Measurements from ENCODE around the gene PPP1R9A.
A peak's percentile ranks its signal among the peaks of the same experiment; 100 is the strongest.

Gene PPP1R9A

DNA sequence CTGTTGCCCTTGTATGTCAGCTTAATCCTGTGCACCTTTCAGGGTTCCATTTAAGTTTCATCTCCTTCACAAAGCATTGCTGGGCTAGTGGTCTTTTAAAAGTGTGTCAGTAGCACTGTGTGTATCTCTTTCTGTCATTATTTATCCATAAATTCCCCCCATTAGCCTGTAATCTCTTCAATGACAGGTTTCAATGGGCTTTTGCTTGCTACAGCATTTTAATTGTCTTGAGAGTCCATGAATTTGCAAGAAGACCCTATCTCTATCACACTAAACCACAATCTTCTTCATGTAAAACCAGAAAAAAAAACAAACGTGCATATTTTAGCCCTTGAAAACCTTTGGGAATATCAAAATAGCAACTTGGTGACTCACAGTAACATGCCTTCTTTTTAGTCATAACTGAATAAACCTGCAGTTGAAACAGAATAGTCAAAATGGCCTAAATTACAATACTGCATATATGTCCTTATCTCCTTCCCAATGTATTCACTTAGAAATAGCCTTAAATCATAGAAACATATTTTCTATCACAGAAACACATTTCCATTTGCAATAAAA, 298.4 kb downstream of the PPP1R9A start:
- DNase-seq (ENCODE audit: low spot score) = no peak

DNA sequence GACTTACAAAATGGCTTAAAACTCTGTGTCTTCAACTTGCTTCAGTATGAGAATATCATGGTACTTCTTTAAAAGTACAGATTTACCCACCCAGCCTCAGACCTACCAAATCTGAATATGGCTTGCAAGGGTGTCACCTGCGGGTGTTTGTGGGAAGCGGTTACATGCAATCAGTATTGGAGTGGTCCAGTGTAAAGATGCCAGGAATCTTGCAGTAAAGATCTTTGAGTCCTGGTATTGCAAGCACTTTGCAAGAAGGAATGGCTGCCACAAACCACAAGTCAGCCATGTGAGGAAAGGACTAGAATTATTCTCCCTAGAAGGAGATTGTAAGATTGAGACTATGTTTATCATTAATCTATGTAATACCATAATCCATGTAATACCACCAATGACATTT, 301.9 kb downstream of the PPP1R9A start:
- DNase-seq (ENCODE audit: low spot score) = no peak

DNA sequence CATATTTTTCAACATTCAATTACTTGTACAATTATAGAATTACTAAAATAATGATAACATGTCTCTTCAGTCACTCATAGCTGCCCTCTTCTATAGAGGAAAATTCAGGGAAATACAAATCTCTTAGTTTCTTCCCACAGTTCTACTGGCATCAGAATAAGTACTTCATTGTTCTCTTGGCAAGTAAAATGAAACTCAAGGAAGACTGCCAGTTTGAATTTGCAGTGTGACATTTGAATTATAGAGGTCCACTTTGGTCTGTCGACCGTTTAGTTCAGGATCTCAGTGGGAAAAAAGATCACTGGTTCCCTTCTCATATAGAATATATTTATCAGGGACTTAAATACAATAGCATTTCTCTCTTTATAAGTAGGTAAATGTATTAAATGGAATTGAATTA, 302.4 kb downstream of the PPP1R9A start:
- no peak for DNase-seq (ENCODE audit: low spot score)

DNA sequence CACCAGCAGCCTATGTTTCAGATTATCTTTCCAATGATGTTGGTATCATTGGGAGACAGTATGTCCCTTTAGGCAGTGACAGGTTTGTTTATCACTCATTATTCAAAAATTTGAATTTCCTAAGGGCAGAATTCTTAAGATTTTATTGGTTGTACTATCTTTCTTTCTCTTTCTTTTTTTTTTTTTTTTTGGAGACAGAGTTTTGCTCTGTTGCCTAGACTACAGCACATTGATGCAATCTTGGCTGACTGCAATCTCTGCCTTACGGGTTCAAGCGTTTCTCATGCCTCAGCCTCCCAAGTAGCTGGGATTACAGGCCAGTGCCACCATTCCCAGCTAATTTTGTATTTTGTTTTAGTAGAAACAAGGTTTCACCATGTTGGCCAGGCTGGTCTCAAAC, 305.8 kb downstream of the PPP1R9A start:
- no peak for DNase-seq (ENCODE audit: low spot score)

DNA sequence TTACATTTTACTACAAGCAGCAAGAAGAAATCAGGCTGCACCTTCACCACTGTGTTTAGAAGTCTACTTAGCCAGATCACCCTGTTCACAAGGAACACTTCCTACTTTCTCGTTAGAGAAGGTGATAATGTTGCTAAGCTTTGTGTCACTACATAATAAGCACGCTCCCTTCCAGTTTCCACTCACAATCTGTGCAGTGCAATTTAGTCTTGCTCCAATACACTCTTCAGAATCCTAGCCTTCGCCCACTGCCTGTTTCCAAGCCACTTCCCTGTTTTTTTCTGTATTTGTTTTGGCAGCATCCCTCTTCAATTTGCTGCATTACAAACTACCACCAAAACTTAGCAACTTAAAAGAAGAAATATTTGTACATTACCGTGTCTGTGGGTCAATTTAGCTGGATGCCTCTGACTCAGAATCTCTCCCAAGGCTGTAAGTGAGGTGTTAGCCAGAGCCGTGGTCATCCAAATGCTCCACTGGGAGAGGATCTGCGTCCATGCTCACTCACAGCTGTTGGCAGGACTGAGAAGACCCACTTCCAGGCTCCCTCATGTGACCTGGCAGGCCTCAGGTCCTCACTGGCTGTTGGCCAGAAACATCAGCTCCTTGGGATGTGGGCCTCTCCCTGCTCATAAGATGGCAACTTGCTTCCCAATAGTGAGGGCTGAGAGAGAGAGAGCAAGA, 306.6 kb downstream of the PPP1R9A start:
- DNase-seq (ENCODE audit: low spot score) = no peak

DNA sequence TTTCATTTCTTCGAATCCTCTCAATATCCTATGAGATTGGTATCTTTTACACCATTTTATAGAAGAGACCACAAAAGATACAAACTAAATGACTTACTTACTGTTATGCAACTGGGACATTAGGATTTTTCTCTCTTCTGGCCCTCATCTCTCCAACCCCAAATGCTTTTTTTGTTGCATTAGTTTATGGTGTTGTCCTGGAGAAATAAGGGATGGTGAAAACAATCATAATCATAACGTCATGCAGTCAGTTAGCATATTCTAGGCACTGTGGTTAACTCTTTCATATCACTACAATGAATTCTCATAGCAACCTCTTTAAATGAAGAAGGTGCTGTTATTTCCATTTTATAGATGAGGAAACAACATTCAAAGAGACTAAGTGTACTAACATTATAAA, 312.3 kb downstream of the PPP1R9A start:
- DNase-seq (ENCODE audit: low spot score) = no peak

DNA sequence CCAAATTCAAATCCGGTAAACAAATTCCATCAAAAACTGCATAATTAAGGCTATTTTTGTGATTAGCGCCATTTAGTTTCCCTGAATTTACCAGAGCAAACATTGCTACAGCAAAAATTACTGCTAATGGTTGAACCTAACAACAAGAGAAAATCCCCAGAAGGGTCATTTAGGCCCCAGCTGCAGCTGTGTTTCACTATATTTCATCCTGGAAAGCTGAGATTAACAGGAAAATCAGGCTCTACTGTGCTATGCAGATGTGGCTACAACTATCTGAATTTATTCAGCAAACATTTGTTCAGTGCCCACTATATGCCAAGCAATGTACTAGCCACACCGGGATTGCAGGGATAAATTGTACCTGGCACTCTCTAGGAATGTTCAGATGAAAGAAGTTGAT, 312.9 kb downstream of the PPP1R9A start:
- DNase-seq (ENCODE audit: low spot score) = no peak

DNA sequence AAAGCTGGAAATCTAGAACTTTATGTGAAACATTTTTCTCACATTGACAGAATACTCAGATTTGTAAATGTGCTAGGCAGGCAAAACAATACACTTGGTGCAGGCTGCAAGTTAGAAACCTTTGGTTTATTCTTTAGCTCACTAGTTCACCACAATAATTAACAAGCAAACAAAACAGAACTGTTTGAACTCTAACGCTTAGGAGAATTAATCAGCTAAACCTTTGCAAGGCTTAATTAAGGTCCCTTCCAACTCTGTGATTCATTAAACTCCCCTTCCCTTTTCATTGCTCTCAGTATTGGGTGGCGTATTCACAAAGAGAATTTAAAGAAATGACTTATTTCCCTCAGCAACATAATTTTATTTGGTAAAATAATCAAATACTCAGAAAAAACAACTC, 317.9 kb downstream of the PPP1R9A start:
- DNase-seq (ENCODE audit: low spot score) = no peak

DNA sequence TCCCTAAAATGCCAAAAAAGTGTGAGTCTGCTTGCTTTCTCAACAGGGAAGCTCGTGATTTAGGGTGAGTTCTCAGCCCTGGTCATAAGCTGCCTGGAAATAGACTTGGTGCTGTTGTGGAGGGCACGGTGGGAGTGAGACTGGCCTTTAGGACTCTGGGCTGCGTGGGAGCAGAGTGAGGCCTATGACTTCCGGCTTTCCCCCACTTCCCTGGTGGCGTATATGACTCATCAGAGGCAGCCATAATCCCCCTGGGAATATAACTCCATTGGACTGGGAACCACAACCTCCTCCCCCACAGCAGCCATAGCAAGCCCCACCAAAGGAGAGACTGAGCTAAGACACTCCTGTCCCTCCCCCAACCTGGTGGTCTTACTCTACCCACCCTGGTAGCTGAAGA, 321.9 kb downstream of the PPP1R9A start:
- no peak for DNase-seq (ENCODE audit: low spot score)

DNA sequence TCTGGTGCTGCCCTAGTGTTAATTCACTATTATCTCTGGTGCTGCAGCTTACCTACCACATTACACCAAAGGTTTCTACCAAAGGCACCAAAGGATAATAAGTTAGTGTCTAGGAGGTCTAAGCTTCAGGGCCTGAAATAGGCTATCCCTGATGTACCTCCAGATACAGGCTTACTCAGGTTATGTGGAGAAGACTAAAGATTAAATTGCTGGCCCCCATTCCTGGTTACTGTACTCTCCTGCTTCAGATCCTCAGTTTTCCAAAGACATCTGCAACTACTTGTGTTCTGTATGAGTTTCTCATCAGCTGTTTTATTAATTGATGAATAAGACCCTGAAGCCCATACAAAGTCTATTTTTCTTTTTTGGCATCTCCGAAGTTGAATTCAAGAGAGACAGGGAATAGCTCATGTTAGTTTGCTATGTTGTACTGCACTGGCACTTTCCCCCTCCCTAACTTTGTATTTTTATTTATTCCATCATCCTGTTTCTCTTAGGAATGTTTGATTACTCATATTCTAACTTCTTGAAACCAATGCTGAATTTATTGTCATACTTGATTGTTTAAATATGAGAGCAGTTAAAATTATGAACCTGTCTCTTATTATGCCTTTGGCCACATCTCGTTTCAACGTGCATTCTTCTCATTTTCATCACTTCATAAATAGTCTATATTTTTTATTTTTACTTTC, 331.0 kb downstream of the PPP1R9A start:
- DNase-seq (ENCODE audit: low spot score) = no peak

DNA sequence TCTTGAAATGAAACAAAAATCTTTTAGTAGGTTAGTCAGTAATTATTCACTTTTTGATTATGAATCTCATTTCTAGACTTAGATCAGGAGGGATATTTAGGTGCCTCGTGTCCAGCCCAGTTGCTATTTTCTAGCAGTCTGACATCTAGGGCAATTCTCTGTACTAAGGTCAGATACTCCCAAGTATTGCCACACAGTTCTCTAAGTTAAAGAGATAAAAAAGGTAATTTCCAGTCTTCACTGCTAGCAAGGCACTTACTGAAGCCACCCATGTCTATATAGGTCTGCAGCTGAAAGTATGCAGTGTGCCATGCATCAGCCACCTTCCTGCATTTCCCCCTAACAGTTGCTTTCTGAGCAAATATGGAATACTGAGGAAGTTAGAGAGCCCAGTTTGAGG, 333.5 kb downstream of the PPP1R9A start:
- no peak for DNase-seq (ENCODE audit: low spot score)

DNA sequence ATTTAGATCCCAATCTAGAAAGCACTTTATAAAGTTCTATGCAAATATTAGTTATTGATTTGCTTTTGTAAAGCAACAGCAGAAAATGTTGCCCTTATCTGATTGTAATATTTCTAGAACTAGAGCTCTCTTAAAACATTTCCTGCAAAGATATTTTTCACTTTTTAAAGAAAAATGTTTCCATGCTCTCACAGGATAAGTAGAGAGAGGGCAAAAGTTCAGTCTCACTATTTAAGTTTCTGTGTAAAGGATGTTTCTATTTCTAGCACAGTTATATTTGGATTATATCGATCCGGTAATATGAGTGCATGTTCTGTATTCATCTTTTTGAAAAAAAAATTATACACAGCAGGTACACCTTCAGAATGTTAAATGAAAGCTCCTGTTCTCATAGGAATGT, 334.9 kb downstream of the PPP1R9A start:
- DNase-seq (ENCODE audit: low spot score) = no peak

DNA sequence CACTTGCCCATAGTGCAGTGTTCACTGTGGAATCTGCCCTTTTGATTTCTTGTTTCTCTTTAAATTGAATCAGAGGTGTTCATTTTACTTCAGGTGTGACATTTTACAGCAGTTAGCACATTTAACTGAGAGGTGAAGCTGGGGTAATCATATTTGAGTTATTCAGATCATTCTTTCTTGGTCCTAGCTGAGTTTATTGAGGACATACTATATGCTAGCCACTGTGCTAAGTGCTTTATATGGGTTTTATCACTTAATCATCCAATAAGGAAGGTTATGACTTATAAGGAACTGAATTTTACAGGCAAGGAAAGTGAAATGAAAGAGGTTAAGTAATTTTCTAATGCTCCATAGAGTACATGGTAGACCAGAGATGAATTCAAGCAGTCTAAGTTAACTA, 337.2 kb downstream of the PPP1R9A start:
- DNase-seq (ENCODE audit: low spot score) = no peak

DNA sequence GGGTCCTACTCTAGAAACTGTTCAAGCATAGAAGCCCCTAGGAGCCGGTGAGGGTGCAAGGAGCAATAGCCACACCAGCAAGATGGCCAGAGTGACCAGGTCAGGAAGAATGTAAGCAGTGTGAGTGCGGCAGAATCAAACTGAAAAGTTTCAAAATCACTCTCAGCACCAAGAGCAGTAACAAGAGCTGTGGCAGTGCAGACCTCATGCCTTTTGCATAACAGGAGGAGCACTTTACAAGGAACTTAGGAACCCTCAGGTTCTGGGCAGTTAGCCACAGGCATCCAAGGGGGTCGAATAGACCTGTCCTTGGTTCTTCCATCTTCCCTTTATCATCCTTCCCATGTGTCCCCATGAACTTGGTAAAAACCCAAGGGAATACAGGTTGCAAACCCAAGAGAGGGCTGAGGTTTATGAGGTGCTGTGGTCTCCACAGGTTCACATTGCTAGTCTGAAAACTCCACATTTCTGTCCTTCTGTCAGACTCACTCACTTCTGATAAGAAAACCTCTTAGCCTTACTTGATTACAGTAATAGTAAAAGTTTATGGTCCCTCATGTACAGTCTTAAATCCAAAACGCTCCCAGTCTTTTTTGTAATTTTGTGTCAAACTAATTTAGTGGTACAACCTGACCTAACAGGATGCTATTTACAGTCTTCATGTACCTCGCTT, 338.6 kb downstream of the PPP1R9A start:
- DNase-seq (ENCODE audit: low spot score) = no peak

DNA sequence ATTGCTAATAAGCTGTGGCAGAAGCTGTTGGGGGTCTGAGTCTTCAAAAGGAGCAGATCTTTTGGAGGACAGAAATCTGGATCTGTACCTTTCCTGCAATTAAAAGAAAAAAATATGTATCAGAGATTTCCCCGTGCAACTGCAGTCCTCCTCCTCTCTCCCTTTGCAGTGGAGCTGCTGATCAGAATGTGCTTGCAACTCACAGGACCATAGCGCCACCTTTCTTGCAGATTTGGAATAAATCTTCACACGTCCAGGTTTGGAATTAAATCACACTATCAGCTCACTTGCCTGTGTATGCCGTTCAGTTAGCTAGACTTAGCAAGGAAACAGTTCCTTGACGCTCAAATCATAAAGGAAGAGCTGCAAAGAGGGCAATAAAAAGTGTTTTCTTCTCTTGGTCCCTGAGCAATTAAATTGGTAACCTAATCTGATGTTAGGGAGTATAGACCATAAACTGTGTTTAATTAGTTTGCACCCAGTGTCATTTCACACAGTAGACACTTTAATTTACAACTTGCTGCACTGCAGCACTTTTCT, 339.5 kb downstream of the PPP1R9A start:
- peak; percentile 85 for DNase-seq (ENCODE audit: low spot score)

DNA sequence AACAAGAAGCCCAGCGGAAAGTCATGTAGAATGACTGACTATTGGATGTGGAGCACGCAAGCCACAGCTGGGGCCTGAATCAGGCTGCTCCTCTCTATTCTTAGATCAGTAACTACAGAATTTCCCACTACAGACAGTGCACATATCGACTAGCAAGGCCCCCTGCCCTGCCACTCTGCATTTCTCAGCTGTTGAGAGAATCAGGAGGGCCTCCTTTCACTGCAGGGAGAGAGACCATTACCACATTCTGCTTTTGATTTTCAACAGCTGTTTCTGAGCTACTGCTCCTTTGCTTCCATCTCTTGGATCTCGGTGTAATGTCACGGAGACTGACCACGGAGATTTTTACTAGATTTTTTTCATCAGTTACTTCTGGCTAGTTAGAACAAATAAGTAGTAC, 343.2 kb downstream of the PPP1R9A start:
- no peak for DNase-seq (ENCODE audit: low spot score)

DNA sequence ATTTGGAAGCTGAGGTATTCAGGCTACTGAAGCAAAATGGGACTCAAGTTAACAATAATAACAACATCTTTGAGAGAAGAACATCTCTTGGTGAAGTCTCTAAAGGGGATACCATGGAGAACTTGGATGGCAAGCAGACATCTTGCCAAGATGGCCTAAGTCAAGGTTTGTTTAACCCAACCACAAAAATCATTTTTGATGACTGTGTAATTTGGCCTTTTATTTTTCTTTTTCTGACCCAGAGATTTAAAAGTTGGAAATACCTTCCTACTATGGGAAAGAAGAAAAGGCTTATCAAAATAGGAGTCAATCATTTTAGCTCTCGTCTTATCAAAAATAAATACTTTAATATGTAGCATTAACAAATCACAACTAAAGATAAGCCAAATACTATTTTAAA, 344.6 kb downstream of the PPP1R9A start:
- DNase-seq (ENCODE audit: low spot score) = no peak

DNA sequence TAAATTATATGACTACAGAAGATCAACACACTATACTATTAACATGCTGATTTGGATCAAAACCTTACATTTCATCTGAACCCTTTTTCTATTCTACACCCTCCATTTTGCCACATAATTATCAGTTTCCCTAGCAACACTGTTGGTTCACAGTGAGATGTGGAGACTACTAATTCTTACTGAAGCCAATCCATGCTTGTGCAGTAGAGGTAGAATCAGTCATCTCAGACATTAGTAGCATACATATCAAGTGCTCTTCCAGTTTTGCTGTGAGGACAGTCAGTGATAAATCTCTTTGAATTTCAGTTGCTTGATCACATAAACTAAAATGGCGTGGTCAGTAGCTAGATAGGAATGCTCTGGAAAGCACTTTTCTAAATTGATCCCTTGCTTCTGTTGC, 346.6 kb downstream of the PPP1R9A start:
- no peak for DNase-seq (ENCODE audit: low spot score)

DNA sequence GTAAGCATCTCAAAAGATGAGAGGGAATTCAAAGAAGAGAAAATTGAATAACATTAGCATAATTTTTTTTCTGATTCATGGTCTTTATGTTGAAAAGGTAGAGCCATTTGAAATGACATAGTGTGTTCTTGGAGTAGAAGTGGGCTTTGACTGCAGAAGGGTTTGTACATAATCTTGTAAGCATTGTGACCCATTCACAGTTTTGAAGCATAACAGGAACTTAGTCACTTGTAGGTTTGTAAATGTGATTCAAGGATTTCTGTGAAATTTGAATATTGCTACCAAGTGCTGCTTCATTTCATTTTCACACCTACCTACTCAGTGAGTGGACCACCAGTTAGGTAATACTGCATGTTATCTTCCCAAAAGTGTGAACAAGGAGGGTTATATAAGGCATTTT, 348.3 kb downstream of the PPP1R9A start:
- DNase-seq (ENCODE audit: low spot score) = no peak

DNA sequence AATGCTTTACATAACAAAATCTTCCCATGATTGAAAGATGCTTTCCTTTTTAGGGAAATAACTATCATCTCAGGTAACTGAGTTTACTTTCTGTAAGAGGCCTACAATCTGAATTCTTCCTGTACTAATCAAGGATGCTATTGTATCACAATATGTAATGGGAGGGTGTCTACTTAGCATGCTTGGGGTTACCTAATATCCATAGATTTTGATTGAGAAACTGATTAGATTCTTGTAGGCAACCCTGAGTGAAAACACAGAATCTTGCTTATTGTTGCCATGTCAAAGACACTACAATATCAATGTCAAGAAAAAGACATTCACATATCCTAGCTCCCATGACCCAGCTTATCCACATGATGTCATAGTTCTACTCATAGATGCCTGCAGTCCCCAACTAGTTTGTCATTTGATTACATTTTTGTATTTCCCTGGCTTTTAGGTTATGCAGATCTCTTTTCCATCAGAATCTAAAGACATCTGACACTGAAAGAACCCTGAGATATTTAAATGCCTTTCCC, 354.6 kb downstream of the PPP1R9A start:
- DNase-seq (ENCODE audit: low spot score) = no peak

DNA sequence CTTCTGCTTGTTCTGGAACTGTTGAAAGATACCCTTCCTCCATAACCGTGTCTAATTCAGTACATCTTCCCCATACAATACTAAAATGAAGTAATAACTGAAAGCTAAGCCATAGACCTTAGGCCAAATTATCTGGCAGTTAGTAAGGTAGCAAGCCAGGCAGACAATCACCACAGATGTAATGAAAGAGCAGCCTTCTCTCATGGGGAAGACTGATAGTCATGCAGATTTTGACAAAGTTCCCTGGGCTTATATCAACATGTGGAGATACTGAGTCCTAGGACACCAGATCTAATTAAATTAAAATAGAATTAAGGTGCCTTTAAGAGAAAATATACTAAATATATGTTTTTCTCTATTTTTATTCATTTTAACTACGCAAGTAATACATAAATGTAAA, 355.5 kb downstream of the PPP1R9A start:
- no peak for DNase-seq (ENCODE audit: low spot score)

DNA sequence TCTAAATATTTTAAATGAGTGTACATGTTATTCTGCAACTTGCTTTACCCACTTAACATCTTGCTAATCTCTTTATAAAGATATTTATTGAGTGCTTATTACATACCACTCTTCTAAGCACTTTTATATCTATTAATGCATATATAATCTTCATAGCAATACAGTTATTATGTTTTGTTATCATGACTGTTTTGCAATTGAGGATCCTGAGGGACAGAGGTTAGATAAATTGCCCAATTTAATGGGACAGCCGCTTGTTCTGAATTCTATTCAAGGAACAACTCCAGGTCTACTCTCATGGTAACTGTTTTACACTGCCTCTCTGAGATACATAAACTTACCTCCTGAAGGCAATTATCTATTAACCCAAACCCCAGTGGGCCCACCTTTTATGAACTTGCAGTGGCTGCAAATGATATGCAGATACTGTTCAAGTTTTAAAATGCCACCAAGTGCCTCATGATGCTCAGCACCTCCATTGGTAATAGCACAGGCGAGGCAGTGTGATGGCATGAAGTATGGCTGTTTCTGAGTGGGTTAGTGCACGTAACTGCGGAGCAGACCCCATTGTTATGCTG, 356.5 kb downstream of the PPP1R9A start:
- no peak for DNase-seq (ENCODE audit: low spot score)

Measured in SW480 (cell line).